Measurements from ENCODE around the gene FADS2. TPM values are rescaled to one million over a fixed set of nuclear protein-coding genes. Genes with fewer than 3 reads are reported as not detected.

Gene FADS2
- total and polyA plus RNA-seq, 10 of the 15 experiments (the other 5 are each of a cell fraction or from before 2014, with no cell fraction given): 3.3 to 313 (median 149) TPM

GRCh38 chr11:61862714-61863547 lies 34.8 kb downstream of the FADS2 start:
- intact Hi-C loops (cut with micrococcal nuclease; ENCODE audit: unreplicated experiment): no loop called here
- Histone ChIP-seq H3K36me3 (ENCODE audit: control insufficient read depth in 2 of 2, insufficient read depth in 2 of 2, low read length in 1 of 2) (peaks cover 19 to 21% of the 10 kb centered on the region in 2 experiments), H3K9me3 (replicated peaks; ENCODE audit: control insufficient read depth, insufficient read depth, low read length) (no peaks in the 10 kb centered on the region), H3K4me3 (no peak overlapping the region), H3K4me2 (ENCODE audit: control insufficient read depth, insufficient read depth) (no peak overlapping the region), H3K27me3 (replicated peaks in 1 of 2; ENCODE audit: control insufficient read depth in 2 of 2, insufficient read depth in 2 of 2, low read length in 1 of 2) (no peaks in the 10 kb centered on the region), H4K20me1 (ENCODE audit: control insufficient read depth, insufficient read depth) (no peaks in the 10 kb centered on the region), H3K9ac (ENCODE audit: control insufficient read depth, insufficient read depth, low read length) (no peak overlapping the region), H2AFZ (ENCODE audit: control insufficient read depth, low read depth, low read length) (no peak overlapping the region), H3K27ac (ENCODE audit: control insufficient read depth, insufficient read depth) (no peak overlapping the region), H3K4me1 (ENCODE audit: control insufficient read depth, insufficient read depth, low read length) (no peaks in the 10 kb centered on the region), H3K79me2 (ENCODE audit: control insufficient read depth, insufficient read depth, low read length) (no peaks in the 10 kb centered on the region)
- POLR2A ChIA-PET: no interaction called here
- no peak for FAIRE-seq
- SMC1A ChIA-PET (ENCODE audit: uncharacterized antibody, unreplicated experiment): interaction anchor here (0.7 to 0.8 kb wide), 2 partner anchors 27 to 219 kb away, joined by 3 read pairs; no protein-coding TSS in a partner anchor
- no peak for TF ChIP-seq HDGF (IDR thresholded peaks at IDR 0.05)
- TF ChIP-seq POLR2A (IDR thresholded peaks at IDR 0.05; ENCODE audit: low read depth, low read length): peak; percentile 16; the same call in 1 of the 2 replicates
- no TSS peak for BruUV-seq (replicated peaks)
- no peak for DNase-seq (ENCODE audit: low read depth, low spot score)
- in situ Hi-C loops (cut with MboI): no loop called here
- no peak for ATAC-seq
- CTCF ChIA-PET: no interaction called here
- WGBS (ENCODE audit: insufficient coverage, insufficient replicate concordance, low lambda C conversion rate, missing lambda C conversion rate): 78% methylated on average over 18 of the region's 18 CpGs
- RAD21 ChIA-PET (ENCODE audit: unreplicated experiment): no interaction called here

- SMC1A ChIA-PET (ENCODE audit: uncharacterized antibody, unreplicated experiment): no interaction called here
- TF ChIP-seq POLR2A (IDR thresholded peaks at IDR 0.05; ENCODE audit: low read depth, low read length) (peak; percentile 13; the same call in 1 of the 2 replicates), SP1 (IDR thresholded peaks at IDR 0.05; ENCODE audit: low read depth, low read length) (no peak)
- no peaks in the 10 kb centered on the region for H3K79me2 ChIP-seq (ENCODE audit: control insufficient read depth, insufficient read depth, low read length)
- no peaks in the 10 kb centered on the region for H3K4me1 ChIP-seq (ENCODE audit: control insufficient read depth, insufficient read depth, low read length)
- no TSS peak for BruUV-seq (replicated peaks)
- POLR2A ChIA-PET: no interaction called here
- H3K36me3 ChIP-seq (ENCODE audit: control insufficient read depth in 2 of 2, insufficient read depth in 2 of 2, low read length in 1 of 2): peaks cover 18 to 21% of the 10 kb centered on the region in 2 experiments
- 67% methylated on average over 13 of the region's 13 CpGs for WGBS (ENCODE audit: insufficient coverage, insufficient replicate concordance, low lambda C conversion rate, missing lambda C conversion rate)
- no peak for ATAC-seq
- no peak for DNase-seq (ENCODE audit: low read depth, low spot score)
- H3K4me2 ChIP-seq (ENCODE audit: control insufficient read depth, insufficient read depth): no peak overlapping the region
- in situ Hi-C loops (cut with MboI) (no loop called here), intact Hi-C loops (cut with micrococcal nuclease; ENCODE audit: unreplicated experiment) (no loop called here)
- H3K9me3 ChIP-seq (replicated peaks; ENCODE audit: control insufficient read depth, insufficient read depth, low read length): no peaks in the 10 kb centered on the region
- CTCF ChIA-PET: no interaction called here
- H3K9ac ChIP-seq (ENCODE audit: control insufficient read depth, insufficient read depth, low read length): no peak overlapping the region
- H3K4me3 ChIP-seq: no peak overlapping the region
- no peak overlapping the region for H2AFZ ChIP-seq (ENCODE audit: control insufficient read depth, low read depth, low read length)
- no peak for FAIRE-seq
- no peak overlapping the region for H3K27ac ChIP-seq (ENCODE audit: control insufficient read depth, insufficient read depth)
- RAD21 ChIA-PET (ENCODE audit: unreplicated experiment): no interaction called here
- H3K27me3 ChIP-seq (replicated peaks in 1 of 2; ENCODE audit: control insufficient read depth in 2 of 2, insufficient read depth in 2 of 2, low read length in 1 of 2): no peaks in the 10 kb centered on the region
- no peaks in the 10 kb centered on the region for H4K20me1 ChIP-seq (ENCODE audit: control insufficient read depth, insufficient read depth)
These were observed 35.5 kb downstream of the FADS2 start for GRCh38 chr11:61863548-61864081.

Data from GM12878 (cell line).